Daoy (cell line): ENCODE measurements around the gene AGT. TPM values are rescaled to one million over a fixed set of nuclear protein-coding genes. Genes with fewer than 3 reads are reported as not detected.
"Not testable (repeated sequence)": the region's sequence is repeated elsewhere in the genome, so short reads cannot be mapped to it uniquely, and the experiment has no call there.

Experiments
- DNase-seq: peaks from one replicate; pipeline ENCODE4 v3.0.0-alpha.2; 2015; ENCODE audit warnings: low read depth
- total RNA-seq: library from RNA; depleted of rRNA; stranded (reverse); fragments of >200 nt; shearing (Covaris generic); gene quantifications from 2 replicates; pipeline ENCODE4 v1.2.3, GENCODE V29; 2014

AGT gene
- total RNA-seq, 1 experiment from 2014 or later: not detected

DNA sequence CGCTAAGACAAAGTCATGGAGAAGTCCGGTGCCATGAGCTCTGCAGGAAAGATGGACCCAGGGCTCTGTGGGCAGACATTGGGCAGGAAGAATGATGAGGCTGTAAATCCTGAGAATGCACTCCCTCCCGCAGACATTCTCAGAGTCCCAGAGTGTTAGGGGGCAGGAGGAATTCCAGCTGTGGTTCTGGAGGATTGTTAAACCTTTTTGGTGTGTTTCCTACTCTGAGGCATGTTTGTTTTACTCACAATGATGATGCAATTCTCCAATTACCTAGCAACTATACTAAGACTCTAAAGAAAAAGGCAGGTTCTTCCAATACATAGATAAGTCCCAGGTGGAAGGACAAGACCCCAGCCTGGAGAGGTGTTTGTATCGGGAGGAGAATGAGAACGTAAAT lies 30.5 kb upstream of the AGT start:
- no peak for DNase-seq

DNA sequence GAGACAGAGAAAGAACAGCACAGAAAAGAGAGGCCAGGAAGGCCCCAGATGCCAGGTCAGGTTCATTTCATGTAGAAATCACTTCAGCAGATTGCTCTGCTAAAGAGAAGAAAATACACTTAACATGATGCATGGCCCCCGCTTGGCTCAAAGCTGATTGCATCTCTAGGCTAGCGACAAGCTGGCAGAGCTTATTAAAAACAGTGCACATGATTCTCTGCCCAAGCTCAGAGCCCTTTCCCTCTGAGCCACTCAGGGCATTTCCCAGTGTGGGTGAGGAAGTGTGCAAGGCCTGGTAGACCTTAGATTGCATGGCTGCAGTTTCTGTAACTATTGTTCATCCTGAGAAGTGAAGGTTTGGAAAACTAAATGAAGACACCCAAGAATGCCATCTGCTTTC lies 30.0 kb upstream of the AGT start:
- DNase-seq: no peak

DNA sequence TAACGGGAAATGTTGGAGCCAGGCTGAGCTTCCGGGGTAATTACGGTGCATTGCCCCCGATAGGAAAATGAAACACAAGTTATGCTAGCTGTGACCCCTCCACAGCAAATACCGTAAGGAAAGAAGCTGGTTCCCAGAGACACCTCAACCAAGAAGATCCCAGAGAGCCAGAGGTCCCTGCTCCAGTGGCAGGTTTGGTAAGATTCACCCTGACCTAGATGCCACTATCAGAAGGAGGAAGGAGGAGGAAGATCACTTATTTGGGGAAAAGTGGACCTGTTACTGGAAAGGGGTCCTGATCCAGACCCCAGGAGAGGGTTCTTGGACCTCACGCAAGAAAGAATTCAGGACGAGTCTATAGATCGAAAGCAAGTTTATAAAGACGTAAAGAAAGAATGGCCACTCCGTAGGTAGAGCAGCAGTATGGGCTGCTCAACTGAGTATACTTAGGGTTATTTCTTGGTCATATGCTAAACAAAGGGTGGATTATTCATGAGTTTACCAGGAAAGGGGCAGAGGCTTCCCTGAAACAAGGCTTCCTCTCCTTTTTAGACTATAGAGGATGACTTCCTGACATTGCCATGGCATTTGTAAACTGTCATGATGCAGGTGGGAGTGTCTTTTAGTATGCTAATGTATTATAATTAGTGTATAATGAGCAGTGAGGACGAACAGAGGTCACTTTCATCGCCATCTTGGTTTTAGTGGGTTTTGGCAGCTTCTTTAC lies 25.8 kb upstream of the AGT start:
- DNase-seq: no peak

DNA sequence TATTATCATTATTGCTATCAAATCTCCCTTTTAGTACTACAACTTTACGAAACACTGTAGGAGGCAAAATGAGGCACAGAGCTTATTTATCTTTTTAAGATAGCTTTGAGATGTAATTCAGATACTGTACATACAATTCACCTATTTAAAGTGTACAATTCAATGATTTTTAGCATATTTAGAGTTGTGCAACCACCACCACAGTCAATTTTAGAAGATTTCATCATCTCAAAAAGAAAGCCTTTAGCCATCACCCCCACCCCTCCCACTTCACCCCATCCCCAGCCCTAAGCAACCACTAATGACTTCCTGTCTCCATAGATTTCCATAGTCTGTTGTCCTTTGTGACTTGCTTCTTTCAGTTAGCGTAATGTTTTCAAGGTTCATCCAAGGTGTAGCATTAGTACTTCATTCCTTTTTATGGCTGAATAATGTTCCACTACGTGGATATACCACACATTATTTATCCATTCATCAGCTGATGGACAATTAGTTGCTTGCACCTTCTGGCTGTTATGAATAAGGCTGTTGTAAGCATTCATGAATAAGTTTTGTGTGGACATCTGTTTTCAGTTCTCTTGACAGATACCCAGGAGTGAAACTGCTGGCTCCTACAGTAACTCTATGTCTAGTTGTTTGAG lies 23.8 kb upstream of the AGT start:
- DNase-seq: no peak

GRCh38 chr1:230735447-230735846 lies 21.5 kb upstream of the AGT start:
- DNase-seq: peak; percentile 38

- DNase-seq: no peak
These were observed 17.1 kb upstream of the AGT start for GRCh38 chr1:230730977-230731376.

- DNase-seq: no peak
These were observed 14.9 kb upstream of the AGT start for GRCh38 chr1:230728710-230729392.

GRCh38 chr1:230725256-230726012 lies 11.5 kb upstream of the AGT start:
- DNase-seq: no peak

DNA sequence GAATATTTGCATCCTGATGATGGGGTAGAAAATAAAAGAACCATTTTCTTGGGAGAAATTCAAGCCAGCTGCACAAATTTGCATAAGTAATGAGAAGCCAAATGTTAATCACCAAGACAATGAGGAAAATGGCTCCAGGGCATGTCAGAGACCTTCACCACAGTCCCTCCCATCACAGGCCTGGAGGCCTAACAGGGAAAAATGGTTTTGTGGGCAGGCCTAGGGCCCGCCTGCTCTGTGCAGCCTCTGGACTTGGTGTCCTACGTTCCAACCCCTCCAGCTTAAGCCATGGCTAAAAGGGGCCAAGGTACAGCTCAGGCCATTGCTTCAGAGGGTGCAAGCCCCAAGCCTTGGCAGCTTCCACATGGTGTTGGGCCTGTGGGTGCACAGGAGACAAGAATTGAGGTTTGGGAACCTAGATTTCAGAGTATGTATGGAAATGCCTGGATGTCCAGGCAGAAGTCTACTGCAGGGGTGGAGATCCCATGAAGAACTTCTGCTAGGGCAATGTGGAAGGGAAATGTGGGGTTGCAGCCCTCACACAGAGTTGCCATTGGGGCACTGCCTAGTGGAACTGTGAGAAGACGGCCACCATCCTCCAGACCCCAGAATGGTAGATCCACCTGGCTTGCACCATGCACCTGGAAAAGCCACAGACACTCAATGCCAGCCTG lies 8.1 kb upstream of the AGT start:
- not testable (repeated sequence) for DNase-seq

DNA sequence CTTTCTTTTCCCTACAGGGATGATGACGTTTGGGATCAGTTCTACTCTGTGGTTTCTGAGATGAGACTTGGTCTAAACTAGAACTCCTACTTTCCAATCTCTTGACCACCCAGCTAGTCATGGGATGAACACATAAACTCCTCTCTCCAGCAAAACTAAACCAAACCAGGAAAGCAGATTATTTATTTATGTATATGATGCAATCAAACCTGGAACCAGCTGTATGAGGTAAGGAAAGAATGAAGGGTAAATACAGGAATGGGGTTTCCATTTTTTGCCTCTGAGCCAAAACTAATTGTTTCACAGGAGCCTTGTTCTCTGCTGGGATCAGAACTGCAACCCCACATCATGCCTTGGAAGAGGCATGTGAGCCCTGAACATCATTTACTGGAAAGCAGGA lies 3.3 kb upstream of the AGT start:
- no peak for DNase-seq

DNA sequence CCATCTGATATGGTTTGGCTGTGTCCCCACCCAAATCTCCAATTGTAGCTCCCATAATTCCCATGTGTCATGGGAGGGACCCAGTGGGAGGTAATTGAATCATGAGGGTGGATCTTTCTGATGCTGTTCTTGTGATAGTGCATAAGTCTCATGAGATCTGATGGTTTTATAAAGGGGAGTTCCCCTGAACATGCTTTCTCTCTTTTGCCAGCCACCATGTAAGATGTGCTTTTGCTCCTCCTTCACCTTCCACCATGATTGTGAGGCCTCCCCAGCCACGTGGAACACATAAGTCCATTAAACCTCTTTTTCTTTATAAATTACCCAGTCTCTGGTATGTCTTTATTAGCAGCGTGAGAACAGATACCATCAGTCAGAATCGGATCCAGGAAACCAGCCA lies 2.5 kb upstream of the AGT start:
- DNase-seq: not testable (repeated sequence)

DNA sequence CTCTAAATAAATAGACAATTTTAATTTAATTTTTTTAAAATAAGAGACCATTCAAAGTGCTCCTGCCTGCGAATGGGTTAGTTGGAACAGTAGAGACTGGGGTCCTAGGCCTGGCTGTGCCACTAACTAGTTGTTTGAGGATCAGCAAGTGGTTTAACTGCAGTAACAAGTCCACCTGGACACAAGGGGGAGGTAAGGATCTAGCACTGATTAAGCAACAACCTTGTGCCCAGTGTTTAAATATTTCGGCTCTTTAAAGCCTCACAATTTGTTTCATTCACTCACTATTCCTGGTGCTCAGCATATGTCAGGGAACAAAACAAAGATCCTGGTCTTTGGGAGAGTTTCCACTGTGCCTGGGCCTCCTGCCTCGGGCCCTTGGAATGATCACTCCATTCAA lies 1.6 kb upstream of the AGT start:
- DNase-seq: no peak

DNA sequence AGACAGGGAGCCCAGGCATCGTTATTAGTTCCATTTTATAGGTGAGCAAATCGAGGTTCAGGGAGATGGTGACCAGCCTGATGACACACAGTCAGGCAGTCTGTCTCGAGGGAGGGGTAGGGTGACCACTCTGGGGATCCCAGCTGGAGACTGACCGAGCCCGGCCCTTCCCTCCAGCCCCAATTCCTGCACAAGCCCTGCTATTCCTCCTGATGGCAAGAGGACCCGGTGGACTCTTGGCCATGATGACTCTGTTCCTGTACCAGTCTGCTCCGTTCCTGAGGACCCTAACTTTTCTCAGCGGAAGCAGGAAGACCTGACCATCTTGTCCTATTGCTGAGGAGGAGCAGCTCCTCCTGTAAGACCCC lies 391 bp downstream of the AGT start:
- no peak for DNase-seq

- DNase-seq: no peak
These were observed 784 bp downstream of the AGT start for GRCh38 chr1:230713138-230713537.

DNA sequence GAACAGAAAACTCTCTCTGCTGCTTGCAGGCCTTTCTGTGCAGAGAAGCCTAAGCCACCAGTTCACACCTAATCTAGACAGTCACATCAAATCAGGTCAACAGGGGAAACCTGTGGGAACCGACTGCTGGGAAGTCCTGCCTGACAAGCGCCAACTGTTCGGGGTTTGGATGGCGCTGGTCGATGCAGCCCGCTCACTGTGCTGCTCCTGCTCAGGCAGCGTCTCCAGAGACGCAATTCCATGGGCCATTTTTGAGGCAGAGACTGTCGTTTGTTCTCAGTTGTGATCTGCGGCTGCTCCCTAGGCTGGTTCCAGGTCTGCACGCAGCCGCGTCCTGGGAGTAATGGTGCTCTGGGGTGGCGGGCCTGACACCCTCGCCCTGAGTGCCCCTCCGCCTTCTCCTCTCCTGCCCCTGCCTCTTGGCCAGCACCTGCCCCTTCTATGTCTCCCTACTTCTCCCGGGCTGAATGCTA lies 1.4 kb downstream of the AGT start:
- DNase-seq: no peak

GRCh38 chr1:230711245-230711644 lies 2.7 kb downstream of the AGT start:
- no peak for DNase-seq

- no peak for DNase-seq
These were observed 3.4 kb downstream of the AGT start for GRCh38 chr1:230710543-230710904.

GRCh38 chr1:230709619-230710542 lies 4.0 kb downstream of the AGT start:
- DNase-seq: no peak

DNA sequence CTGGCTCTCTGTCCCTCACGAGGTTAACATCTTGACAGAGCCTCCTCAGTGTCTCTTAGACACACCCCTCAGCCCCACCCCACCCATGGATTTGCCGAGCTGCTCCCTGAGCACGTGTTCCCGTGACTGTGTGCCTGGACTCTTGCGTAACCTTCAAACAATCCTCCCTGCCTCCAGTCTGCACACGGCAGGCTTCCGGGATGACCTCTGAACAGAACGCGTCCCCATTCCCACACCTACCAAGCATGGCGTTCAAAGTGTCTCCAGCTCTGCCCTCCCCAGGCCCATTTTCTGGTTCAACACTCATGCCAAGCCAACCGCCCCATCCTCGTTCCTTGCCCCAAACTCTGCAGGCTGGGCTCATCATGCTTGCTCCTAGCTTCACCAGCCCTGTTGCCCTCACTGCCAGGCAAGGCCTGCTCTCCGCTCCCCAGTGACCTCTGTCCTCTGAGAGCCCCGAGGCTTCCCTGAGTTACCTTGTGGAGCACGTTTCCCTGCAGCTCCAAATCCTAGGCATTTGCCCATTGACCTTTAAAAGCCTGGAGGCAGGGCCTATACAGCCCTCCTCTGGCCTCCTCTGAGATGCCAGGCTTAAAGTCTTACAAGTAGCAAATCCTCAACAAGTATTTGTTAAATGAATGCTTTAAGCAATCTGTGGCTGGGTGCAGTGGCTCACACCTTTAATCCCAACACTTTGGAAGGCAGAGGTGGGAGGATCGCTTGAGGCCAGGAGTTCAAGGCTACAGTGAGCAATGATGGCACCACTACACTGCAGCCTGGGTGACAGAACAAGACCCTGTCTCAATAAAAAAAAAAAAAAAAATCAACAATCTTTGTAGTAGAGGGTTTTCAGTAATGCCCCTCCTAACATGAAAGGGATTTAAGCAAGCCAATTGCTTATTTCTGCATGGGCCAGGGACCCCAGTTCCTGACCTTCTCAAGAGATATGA lies 5.0 kb downstream of the AGT start:
- DNase-seq: no peak
